ENCODE results near the gene LCN12.
A peak's percentile ranks its signal among the peaks of the same experiment; 100 is the strongest.

LCN12 gene

DNA sequence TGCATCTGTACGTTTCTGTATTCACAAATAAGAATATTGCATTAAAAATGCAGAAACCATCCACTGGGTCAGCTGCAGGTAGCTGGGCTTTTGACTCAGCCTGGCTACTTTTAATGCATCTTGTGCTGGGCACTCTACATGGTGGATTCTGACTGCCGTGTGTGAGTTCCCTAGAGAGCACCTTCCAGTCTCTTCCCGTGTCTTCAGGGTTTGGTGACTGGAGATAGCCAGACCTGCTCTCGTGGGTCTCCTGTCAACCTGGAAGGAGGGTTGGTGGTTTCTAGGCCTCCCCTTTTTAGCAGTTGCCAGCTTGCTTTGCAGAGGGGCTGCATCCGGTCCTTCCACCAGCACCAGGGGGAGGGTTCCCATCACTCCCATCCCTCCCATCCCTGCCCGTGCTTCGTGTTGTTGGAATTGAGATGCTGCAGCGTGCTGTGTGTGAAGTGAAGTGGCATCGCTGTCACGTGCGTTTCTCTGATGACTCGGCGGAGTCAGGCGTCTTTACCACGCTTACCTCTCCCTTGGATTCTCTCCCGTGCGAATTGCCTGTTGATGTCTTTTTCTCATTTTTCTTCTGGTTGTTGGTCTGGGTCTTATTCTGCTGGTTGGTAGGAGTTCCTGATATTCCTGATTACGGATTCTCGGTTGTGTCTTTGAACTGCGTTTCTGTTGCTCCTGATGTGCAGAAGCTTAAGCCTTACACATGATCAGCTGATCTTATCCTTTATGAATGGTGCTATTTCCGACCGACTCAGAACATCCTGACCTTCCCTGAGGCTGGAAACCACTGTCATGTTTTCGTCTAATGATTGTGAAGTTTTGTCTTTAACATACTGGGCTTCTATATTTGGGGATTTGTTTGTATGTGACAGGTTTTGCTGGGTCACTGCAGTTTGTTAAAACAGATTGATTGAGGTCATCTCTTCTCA is 24.5 kb upstream of the LCN12 start:
- DNase-seq (ENCODE audit: low read depth in 2 of 2), result no peak

DNA sequence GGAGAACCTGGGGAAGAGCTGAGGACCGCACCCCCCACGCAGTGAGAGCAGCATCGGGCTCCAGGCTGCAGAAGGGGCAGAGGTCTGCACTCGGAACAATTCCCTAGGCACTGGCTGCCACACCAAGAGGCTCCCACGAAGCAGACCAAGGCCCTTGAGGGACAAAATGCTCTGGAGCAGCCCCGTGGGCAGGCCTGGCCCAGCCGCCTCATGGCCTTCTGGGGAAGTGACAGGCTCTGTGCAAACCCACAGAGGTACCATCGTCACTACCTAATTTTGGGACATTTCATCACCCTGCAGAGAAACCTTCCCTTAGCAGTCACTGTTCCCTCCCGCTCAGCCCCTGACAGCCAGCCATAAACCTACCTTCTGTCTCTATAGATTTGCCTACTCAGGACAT is 23.5 kb upstream of the LCN12 start:
- DNase-seq (ENCODE audit: low read depth in 2 of 2), result no peak

DNA sequence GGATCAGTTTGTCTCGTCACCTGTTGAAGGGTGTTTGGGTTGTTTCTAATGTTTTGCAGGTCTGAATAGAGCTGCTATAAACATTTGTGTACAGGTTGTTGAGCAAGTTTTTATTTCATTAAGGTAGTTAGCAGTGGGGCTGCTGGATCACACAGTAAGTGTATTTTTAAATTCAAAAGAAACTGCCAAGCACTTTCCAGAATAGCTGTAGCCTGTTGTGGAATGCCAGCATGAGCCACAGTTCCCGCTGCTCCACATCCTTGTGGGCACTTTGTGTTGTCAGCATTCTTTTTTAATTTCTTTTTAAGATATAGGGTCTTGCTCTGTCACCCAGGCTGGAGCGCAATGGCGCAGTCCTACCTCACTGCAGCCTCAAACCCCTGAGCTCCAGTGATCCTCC is 22.1 kb upstream of the LCN12 start:
- no peak for DNase-seq (ENCODE audit: low read depth in 2 of 2)

DNA sequence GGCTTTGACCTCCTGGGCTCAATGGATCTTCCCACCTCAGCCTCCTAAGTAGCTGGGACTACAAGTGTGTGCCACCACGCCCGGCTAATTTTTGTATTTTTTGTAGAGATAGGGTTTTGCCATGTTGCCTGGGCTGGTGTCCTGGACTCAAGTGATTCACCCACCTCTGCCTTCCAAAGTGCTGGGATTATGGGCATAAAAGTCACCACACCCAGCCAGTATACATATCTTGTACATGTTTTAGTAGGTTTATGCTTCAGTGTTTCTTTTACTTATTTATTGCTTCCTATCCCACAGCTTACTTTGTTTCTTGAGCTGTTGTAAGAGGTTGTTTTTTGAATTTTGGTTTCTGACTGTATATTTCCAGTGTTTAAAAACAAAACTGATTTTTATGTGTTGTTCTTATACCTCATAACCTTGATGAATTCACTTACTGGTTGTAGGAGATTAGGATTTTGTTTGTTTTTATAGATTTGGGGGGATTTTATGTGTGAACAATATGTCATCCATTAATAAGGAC is 20.4 kb upstream of the LCN12 start:
- DNase-seq (ENCODE audit: low read depth in 2 of 2), result no peak

DNA sequence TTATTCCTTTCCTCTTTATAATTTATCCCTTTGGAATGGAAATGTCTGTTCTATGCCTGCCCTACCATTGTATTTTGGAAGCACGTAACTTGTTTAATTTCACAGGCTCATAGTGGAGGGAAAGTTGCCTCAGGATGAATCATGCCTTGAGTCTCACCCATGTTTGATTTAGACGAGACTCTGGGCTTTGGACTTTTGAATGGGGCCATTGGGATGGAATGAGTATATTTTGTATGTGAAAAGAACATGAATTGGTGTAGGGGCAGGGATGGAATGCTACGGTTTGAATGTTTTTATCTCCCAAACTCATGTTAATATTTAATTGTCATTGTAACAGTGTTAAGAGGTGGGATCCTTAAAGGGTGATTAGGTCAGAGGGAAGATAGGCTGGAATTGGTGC is 17.8 kb upstream of the LCN12 start:
- DNase-seq (ENCODE audit: low read depth in 2 of 2), result no peak

DNA sequence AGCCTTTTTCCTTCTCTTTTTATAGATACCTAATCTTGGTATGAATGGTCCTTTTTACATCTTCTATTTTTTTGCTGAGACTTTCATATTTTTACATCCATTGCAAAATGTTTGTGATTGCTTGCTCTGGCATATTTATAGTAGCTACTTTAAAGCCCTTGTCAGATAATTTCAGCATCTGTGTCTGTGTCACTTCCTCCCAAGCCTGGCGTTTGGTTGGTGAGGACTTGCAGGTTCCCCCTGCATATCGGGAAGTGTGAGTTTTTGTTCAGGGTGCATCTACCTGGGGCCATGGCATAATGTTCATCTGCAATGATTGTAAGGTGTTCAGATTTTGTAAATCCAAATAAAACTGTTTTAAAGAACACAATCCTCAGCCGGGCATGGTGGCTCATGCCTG is 16.4 kb upstream of the LCN12 start:
- no peak for DNase-seq (ENCODE audit: low read depth in 2 of 2)

DNA sequence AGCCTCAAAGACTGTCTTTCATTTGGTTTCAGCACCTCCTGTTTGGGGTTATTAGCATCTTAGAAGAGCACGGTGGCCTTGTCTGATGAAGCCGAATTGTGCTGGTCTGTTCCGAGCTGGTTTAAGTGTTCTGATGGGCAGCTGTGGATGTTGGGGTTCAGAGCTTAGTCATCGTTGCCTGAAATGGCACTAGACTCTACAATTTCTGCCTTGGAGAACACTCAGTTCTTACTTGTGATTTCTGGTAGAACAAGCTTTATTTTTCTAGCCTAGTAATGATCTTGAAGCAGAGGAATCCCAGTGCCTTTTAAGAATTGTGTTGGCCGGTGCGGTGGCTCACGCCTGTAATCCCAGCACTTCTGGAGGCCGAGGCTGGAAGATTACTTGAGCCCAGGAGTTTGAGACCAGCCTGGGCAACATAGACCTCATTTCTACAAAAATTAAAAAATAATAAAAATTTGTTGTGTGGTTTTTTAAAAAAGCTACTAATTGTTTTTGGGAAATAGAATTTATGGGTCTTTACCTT is 15.4 kb upstream of the LCN12 start:
- DNase-seq (ENCODE audit: low read depth in 2 of 2), result no peak

DNA sequence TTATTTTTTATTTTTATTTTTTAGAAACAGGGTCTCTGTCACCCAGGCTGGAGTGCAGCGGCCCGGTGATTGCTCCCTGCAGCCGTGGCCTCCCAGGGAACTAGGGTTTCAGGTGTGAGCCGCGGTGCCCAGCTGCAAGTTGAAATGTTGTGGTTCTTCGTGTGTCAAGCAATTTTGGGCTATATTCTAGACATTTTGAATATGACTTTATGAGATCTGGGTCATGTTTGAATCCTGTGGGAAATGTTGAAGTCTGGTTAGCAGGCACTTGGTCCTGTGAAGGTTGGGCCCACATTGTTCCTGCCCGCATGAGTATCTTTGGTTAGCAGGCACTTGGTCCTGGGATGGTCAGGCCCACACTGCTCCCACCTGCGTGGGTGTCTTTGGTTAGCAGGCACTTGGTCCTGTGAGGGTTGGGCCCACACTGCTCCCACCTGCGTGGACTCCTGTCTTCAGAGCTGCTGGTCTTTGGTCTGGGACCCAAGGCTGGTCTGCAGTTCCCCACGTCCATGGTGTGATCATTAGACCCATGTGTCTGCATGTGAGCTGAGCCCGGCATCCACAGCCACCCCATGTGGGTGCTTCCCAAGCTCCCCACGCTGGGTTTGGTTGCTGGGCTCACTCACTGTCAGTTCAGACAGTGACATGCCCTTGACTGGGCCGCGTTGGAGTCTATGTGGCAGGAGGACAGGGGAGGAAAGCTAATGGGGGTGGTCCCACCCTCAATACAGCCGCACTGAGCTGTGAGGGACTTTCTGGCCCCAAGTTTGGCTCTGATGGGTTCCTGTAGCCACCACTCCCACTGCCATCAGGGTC is 14.7 kb upstream of the LCN12 start:
- no peak for DNase-seq (ENCODE audit: low read depth in 2 of 2)

DNA sequence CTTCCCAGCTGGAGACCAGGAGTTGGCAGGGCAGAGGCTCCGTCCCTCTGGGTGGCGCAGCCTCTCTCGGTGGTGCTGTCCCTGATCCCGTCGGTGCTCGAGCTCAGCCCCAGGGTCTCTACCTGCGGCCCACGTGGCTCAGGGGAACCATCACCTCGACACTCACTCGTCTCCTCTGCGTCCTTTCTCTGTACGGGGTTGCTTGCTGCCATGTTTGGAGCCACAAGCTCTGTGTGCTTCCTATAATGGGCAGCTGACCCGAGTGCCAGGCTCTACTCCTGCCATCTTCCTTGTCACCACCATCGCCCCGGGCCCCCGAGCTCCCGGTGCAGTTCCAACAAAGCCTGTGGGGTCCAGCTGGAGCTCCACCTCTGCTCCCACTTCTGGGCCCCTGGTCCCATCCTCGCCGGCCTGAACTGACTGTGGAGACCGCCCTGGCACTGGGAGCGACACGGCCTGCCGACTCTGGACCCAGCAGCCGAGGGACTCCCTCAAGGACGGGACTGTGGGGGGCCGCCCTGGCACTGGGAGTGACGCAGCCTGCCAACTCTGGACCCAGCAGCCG is 12.6 kb upstream of the LCN12 start:
- no peak for DNase-seq (ENCODE audit: low read depth in 2 of 2)

DNA sequence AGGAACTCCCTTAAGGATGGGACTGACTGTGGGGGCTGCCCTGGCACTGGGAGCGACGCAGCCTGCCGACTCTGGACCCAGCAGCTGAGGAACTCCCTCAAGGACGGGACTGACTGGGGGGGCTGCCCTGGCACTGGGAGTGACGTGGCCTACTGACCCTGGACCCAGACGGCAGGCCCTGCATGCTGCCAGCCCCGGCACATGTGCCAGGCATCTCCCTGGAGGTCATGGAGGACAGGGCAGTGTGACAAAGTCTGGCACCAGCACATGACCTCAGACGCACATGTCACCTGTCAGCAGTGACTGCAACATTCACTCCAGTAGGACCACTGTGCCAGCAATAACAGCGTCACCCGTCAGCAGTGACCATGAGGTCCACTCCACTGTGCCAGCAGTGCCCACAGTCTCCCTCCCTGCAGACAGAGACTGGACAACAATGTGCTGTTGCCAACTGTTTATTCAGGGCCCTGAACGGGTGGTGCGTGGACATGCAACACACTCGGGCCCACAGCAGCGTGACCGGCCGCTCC is 12.0 kb upstream of the LCN12 start:
- no peak for DNase-seq (ENCODE audit: low read depth in 2 of 2)

DNA sequence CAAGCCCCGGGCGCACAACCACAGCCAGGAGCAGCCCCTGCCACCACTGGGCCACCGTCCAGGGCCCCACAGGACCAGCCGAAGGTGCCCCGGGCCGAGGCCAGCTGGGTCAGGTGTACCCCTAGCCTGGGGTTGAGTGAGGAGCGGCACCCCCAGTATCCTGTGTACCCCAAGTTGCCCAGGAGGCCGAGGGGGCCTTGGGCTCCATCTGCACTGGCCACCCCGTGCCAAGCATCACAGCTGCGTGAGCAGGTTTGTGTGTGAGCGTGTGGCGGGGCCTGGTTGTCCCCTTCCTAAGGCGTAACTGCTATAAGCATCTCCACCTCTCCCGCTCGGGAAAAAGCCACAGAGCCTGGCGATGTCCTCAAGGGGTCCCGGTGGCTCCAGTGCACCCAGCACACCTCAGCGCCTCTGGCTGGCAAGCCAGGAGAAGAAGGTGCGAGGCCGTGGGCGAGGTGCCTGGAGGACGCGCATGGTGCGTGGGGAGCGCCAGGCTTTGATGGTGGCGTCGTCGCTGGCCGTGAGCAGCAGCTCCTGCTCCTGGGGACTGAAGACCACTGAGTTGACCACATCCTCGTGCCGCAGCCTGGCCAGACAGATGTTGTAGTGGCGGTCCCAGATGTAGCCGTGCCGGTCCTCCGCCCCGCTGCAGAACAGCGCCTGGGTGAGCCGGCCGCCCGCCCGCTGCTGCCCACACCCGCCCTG is 11.4 kb upstream of the LCN12 start:
- no peak for DNase-seq (ENCODE audit: low read depth in 2 of 2)

DNA sequence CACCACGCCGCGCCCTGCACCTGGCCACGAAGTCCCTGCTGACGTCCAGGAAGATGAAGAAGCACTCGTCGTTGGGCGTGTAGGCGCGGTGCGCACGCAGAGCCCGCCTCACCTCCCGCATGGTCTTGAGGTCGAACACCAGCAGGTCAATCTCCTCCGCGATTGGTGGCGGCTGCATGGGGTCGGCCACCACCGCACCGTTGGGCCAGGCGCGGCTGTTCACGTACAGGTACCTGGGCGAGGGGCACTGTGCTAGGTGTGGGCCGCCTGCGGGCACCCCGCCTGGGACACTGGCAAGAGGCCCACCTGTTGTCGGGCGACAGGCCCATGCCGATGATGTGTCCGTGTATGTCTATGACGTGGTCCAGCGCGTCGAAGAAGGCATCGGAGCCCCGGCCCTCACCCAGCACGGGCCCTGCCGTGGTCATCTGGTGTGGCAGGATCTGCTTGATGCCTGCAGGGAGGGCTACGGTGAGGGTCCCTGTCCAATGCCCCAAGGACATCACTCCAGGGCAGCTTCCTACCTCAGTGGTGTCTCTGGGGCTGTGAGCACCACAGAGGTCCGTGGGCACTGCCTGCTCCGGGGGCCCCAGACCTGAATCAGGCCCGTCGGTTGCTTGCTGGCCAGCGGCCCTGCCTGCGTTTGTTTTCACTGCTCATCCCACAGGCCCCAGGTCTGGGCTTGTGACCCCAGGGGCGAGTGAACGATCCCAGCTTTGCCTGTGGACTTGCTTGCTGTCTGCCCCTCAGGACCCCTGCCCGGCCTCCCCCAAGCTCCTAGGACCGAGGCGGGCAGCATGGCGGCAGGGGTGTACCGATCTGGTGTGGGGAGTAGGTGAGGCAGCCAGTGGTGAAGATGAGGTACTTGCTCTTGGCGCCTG is 10.6 kb upstream of the LCN12 start:
- no peak for DNase-seq (ENCODE audit: low read depth in 2 of 2)

DNA sequence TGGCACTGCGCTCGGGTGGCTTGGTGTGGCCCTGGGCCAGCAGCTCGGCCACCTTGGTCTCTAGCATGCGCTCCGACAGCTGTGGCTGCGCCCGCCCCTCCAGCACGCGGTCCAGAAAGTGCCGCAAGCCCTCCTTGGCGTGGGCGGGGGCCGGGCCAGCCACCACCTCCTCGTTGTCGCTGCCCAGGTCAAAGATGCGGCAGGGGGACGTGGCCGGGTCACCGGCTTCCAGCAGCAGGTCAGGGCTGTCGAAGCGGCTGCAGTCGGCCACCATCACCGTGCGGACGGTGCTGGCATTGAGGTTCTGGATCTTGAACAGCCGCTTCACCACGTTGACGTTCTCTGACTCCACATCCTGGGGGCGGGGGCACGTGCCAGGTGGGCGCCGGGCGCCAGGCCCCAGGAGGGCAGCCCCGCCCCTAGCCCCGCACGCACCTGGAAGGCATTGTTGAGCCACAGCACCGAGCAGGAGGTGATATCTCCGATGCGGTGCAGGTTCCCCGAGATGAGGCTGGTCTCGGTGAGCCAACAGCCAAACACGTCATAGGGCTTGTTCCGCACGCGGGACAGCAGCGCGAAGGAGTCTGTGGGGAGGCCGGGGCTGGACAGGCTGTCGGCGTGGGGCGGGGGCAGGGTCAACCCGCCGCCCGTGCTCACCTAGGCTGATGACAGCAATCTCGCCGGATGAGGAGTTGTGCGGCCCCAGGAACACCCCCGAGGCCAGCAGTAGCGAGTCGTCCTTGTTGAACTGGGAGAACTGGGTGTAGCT is 9.8 kb upstream of the LCN12 start:
- no peak for DNase-seq (ENCODE audit: low read depth in 2 of 2)

DNA sequence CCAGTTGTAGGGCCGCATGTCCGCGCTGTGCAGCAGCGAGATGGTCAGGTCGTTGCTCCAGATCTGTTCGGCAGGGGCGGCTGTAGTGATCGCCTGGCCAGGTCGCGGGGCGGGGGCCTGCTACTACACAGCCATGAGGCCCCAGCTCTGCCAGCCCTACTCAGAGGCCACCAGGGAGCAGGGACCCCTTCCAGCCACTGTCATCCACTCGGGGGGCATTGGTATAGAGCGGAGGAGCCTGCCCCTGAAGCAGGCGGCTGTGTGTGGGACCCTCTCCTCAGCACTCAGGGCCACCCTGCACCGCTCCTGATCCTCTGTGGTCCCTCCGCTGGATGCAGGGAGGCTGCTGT is 9.2 kb upstream of the LCN12 start:
- no peak for DNase-seq (ENCODE audit: low read depth in 2 of 2)

DNA sequence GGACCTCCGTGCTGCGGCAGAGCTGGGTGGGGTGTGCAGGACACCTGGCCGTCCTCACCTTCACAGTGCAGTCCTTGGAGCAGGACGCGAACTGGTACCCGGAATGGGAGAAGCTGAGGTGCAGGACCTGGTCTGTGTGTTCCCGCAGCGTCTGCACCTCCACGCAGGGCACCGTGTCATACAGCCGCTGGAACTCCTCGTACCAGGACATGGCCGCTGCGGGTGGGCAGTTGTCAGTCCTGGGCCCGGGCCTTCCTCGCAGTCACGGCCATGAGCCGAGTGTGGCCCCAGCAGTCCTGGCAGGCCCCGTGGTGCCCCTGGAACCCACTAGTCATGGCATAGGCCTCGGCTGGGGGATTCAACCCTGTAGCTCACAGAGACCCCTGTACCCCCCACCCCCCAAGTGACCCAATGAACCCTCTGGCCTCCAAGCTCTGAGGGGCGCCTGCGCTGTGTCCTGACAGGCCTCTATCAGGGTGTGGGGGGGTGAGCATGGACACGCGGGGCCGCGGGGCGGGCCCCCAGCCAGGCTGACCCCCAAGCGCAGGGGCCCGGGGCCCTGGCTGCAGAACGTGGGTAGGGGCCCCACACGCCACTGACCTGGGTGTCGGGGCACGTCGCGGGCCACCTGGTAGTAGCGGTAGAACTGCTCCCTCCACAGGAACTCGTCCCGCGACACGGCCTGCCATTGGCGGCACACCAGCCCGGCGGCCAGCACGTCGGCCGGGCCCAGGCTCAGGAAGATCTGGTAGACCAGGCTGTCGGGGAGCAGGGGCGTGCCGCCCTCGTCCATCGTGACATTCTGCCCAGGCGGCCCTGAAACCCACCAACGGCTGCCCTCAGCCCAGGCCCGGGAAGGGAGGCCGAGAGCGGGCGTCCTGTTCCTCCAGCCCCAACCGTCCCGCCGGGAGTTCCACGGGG is 8.5 kb upstream of the LCN12 start:
- no peak for DNase-seq (ENCODE audit: low read depth in 2 of 2)

DNA sequence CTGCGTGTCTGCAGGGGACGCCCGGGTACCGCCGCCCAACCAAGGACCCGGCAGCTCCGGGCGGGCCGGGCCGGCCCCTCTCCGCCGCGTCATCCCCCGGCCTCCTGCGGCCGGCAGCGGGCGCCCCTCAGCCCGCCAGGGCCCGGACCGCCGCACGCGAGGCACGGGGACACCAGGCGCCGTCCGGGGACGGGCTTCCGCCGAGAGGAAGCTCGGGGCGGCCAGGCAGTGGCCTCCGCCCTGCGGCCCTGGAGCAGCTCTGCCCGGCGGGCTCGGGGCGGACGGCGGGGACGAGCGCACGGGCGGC is 7.9 kb upstream of the LCN12 start:
- no peak for DNase-seq (ENCODE audit: low read depth in 2 of 2)

DNA sequence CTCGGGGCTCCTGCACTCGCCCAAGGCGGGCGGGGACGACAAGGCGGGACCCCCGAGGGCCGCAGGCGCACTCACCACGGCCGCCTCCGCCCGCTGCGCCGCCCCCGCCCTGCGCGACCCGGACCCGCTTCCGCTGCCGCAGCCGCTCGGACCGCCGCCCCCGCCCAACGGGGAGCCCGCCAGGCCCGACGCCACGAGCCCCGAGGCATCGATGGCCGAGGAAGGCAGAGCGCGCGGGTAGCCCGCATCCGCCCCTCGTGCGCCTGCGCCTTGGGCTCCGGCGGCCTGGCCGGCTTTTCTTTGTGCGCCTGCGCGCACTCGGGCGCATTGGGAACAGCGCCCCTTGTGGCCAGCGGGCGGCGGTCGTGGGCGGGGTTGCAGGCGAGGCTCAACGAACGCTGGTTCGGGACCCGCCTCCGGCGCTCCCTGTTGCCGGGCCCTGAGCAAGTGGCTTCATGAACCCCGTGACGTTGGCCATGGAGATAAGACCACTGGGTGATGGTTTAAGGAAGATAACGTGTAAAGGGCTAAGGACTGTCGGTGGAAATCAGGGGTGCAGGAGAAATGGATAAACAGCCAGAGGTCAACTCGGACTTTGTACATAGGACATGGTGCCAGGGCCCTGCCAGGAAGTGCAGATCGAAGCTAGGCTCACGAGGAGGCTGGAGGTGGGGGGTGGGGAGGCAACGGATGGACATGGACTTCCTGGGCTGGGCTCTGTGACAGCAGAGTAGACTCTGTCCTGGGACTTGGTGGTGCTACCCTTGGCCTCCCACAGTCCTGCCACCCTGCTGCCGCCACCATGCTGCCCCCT is 7.3 kb upstream of the LCN12 start, which contains the start of the genes C8G and FBXW5:
C8G (plus strand) TSS at position 725 of the 814 bp plus-strand sequence; CDS start at position 803, 78 bp downstream.
FBXW5 (minus strand) TSS at position 220 of the 814 bp plus-strand sequence. CDS start 655 bp downstream, outside the sequence.
- DNase-seq (ENCODE audit: low read depth in 2 of 2), result peak; percentile 90 to 91
